CD4-positive, alpha-beta memory T cell (primary cell): ENCODE data around the gene WNT8B. TPM values are rescaled to one million over a fixed set of nuclear protein-coding genes. Genes with fewer than 3 reads are reported as not detected.

ENCODE experiments used
- CTCF ChIA-PET: fragments of 350-600 bp; sonication (Branson Sonifier 250); formaldehyde crosslinking; loops from one replicate; lab custom pipeline; 2021; ENCODE audit warnings: inconsistent platforms; ENCODE audit not compliant: partially characterized antibody; lab: Charles Lee
- POLR2A ChIA-PET: fragments of 350-600 bp; sonication (Branson Sonifier 250); formaldehyde crosslinking; loops from one replicate; lab custom pipeline; 2021; ENCODE audit not compliant: partially characterized antibody; lab: Charles Lee
- DNase-seq, 5 donors: peaks; one replicate each; pipeline versions ENCODE4 v3.0.0 to v3.0.0-alpha.2; 2020 to 2022; ENCODE audit warnings: mixed read lengths in 1 of 5
- H3K27ac ChIP-seq: one replicate; pipeline ENCODE4 v1.7.0; 2013; ENCODE audit warnings: low read depth, low read length
- H3K27me3 ChIP-seq: 2 replicates; pipeline ENCODE4 v1.7.0; 2013; ENCODE audit warnings: mild to moderate bottlenecking, low read length, moderate library complexity; ENCODE audit not compliant: insufficient read depth
- H3K36me3 ChIP-seq: 2 replicates; pipeline ENCODE4 v1.7.0; 2013; ENCODE audit warnings: mild to moderate bottlenecking, low read length, moderate library complexity; ENCODE audit not compliant: insufficient read depth
- H3K4me1 ChIP-seq: 2 replicates; pipeline ENCODE4 v1.7.0; 2013; ENCODE audit warnings: mild to moderate bottlenecking, low read length, moderate library complexity; ENCODE audit not compliant: insufficient read depth
- H3K4me3 ChIP-seq, 2 donors: one replicate each; pipeline ENCODE4 v1.7.0; 2013; ENCODE audit warnings: low read length in 2 of 2, mild to moderate bottlenecking in 1 of 2
- H3K9me3 ChIP-seq, 2 donors: one replicate each; pipeline ENCODE4 v1.7.0; 2013; ENCODE audit warnings: low read length in 2 of 2, control low read depth in 1 of 2; ENCODE audit not compliant: control insufficient read depth in 1 of 2
- H3K27ac Mint-ChIP-seq, 7 donors: one replicate each; pipeline ENCODE4 v1.8.0; 2020 to 2021; ENCODE audit warnings: mixed read lengths in 7 of 7, mild to moderate bottlenecking in 6 of 7, inconsistent platforms in 3 of 7, moderate library complexity in 3 of 7
- H3K27me3 Mint-ChIP-seq, 2 donors: one replicate each; pipeline ENCODE4 v1.8.0; 2020 to 2021; ENCODE audit warnings: mixed read lengths in 2 of 2
- H3K36me3 Mint-ChIP-seq, 2 donors: one replicate each; pipeline ENCODE4 v1.8.0; 2020 to 2021; ENCODE audit warnings: mixed read lengths in 2 of 2, inconsistent platforms in 1 of 2, mild to moderate bottlenecking in 1 of 2
- H3K4me1 Mint-ChIP-seq, 4 donors: one replicate each; pipeline ENCODE4 v1.8.0; 2020 to 2021; ENCODE audit warnings: mixed read lengths in 4 of 4, mild to moderate bottlenecking in 1 of 4
- H3K4me3 Mint-ChIP-seq, 8 donors: one replicate each; pipeline ENCODE4 v1.8.0; 2020 to 2021; ENCODE audit warnings: mixed read lengths in 8 of 8, mild to moderate bottlenecking in 7 of 8, moderate library complexity in 6 of 8, inconsistent platforms in 3 of 8
- H3K9me3 Mint-ChIP-seq, 8 donors: one replicate each; pipeline ENCODE4 v1.8.0; 2020 to 2021; ENCODE audit warnings: mixed read lengths in 8 of 8, mild to moderate bottlenecking in 5 of 8, inconsistent platforms in 3 of 8, moderate library complexity in 1 of 8
- intact Hi-C: fragments of 100-400 bp; cut with micrococcal nuclease; formaldehyde crosslinking; loops from one replicate; pipeline ENCODE4 v1.15.1; 2023
- polyA plus RNA-seq, 2 donors: library from polyadenylated mRNA; unstranded; fragments of 300-500 nt; fragmentation: Illumina TruSeq; gene quantifications; one replicate each; pipeline ENCODE4 v1.2.3, GENCODE V29; 2021
- total RNA-seq, 2 experiments: library from RNA; stranded (reverse); gene quantifications; one replicate each; pipeline ENCODE4 v1.2.3, GENCODE V29; 2021

The WNT8B gene
- total and polyA plus RNA-seq, 4 experiments from 2014 or later = not detected

- Histone ChIP-seq H3K27me3 (no peaks in the 10 kb centered on the region), H3K36me3 (no peaks in the 10 kb centered on the region), H3K4me1 (no peaks in the 10 kb centered on the region), H3K9me3 (no peaks in the 10 kb centered on the region), H3K27ac (no peak overlapping the region), H3K4me3 (no peak overlapping the region)
- Mint-ChIP-seq H3K9me3 (no peaks in the 10 kb centered on the region), H3K36me3 (no peaks in the 10 kb centered on the region), H3K27me3 (peaks cover 3% of the 10 kb centered on the region in 2 donors), H3K4me1 (no peaks in the 10 kb centered on the region), H3K27ac (no peak overlapping the region), H3K4me3 (no peak overlapping the region)
- intact Hi-C loops = no loop called here
- POLR2A ChIA-PET = interaction anchor here (0.6 kb wide), 1 partner anchor 66 kb away, joined by 3 read pairs; the partner anchor contains the start of gene HIF1AN
- no peak for DNase-seq
- CTCF ChIA-PET = interaction anchor here (1.4 to 2.1 kb wide), 2 partner anchors 13 to 39 kb away, joined by 3 to 9 read pairs; no protein-coding TSS in a partner anchor
Observed at GRCh38 chr10:100469756-100470155, 6.9 kb downstream of the WNT8B start.

GRCh38 chr10:100470367-100470766 is 7.6 kb downstream of the WNT8B start:
- Histone ChIP-seq H3K27me3 (no peaks in the 10 kb centered on the region), H3K4me1 (no peaks in the 10 kb centered on the region), H3K9me3 (no peaks in the 10 kb centered on the region), H3K36me3 (no peaks in the 10 kb centered on the region), H3K27ac (no peak overlapping the region), H3K4me3 (no peak overlapping the region)
- Mint-ChIP-seq H3K27ac (no peak overlapping the region), H3K4me3 (no peak overlapping the region), H3K9me3 (no peaks in the 10 kb centered on the region), H3K27me3 (peaks cover 3% of the 10 kb centered on the region in 2 donors), H3K4me1 (no peaks in the 10 kb centered on the region), H3K36me3 (no peaks in the 10 kb centered on the region)
- DNase-seq = no peak
- CTCF ChIA-PET = interaction anchor here (1.4 to 2.1 kb wide), 2 partner anchors 12 to 38 kb away, joined by 3 to 9 read pairs; no protein-coding TSS in a partner anchor
- intact Hi-C loops = no loop called here
- POLR2A ChIA-PET = no interaction called here

GRCh38 chr10:100477970-100478369 is 15.2 kb downstream of the WNT8B start:
- intact Hi-C loops = no loop called here
- Mint-ChIP-seq H3K36me3 (no peaks in the 10 kb centered on the region), H3K27ac (no peak overlapping the region), H3K4me3 (no peak overlapping the region), H3K27me3 (peaks cover 11 to 18% of the 10 kb centered on the region in 2 donors), H3K9me3 (no peaks in the 10 kb centered on the region), H3K4me1 (peaks cover 3 to 15% (median 6%) of the 10 kb centered on the region in 4 donors)
- Histone ChIP-seq H3K4me3 (no peak overlapping the region), H3K27ac (no peak overlapping the region), H3K4me1 (peaks cover 10% of the 10 kb centered on the region), H3K9me3 (no peaks in the 10 kb centered on the region), H3K36me3 (no peaks in the 10 kb centered on the region), H3K27me3 (peaks cover 18% of the 10 kb centered on the region)
- no peak for DNase-seq
- CTCF ChIA-PET = no interaction called here
- POLR2A ChIA-PET = no interaction called here

- Mint-ChIP-seq H3K27me3 (peaks cover 11 to 18% of the 10 kb centered on the region in 2 donors), H3K36me3 (no peaks in the 10 kb centered on the region), H3K4me1 (peaks cover 3 to 19% (median 10%) of the 10 kb centered on the region in 4 donors), H3K9me3 (no peaks in the 10 kb centered on the region), H3K27ac (no peak overlapping the region), H3K4me3 (no peak overlapping the region)
- ChIA-PET CTCF (interaction anchor here (1.2 kb wide), 1 partner anchor 9 kb away, joined by 4 read pairs; no protein-coding TSS in a partner anchor), POLR2A (no interaction called here)
- DNase-seq = no peak
- no peaks in the 10 kb centered on the region for H3K9me3 ChIP-seq
- no peak overlapping the region for H3K4me3 ChIP-seq
- peaks cover 12% of the 10 kb centered on the region for H3K4me1 ChIP-seq
- H3K27me3 ChIP-seq = peaks cover 18% of the 10 kb centered on the region
- intact Hi-C loops = no loop called here
- H3K27ac ChIP-seq = no peak overlapping the region
- H3K36me3 ChIP-seq = no peaks in the 10 kb centered on the region
Observed at GRCh38 chr10:100479037-100479436, 16.2 kb downstream of the WNT8B start.

GRCh38 chr10:100480002-100480401 is 17.2 kb downstream of the WNT8B start:
- peaks cover 3 to 19% (median 10%) of the 10 kb centered on the region in 4 donors for H3K4me1 Mint-ChIP-seq
- H3K27ac ChIP-seq = no peak overlapping the region
- H3K4me3 Mint-ChIP-seq = peak overlapping the region in 1 of 8 donors; percentile 17
- no peaks in the 10 kb centered on the region for H3K9me3 ChIP-seq
- no peaks in the 10 kb centered on the region for H3K36me3 ChIP-seq
- H3K27ac Mint-ChIP-seq = no peak overlapping the region
- CTCF ChIA-PET = interaction anchor here (1.2 to 6.6 kb wide), 4 partner anchors 8 to 36 kb away, joined by 4 to 101 read pairs (median 76); no protein-coding TSS in a partner anchor
- no peak for DNase-seq
- POLR2A ChIA-PET = no interaction called here
- H3K27me3 ChIP-seq = peaks cover 18% of the 10 kb centered on the region
- H3K4me3 ChIP-seq = no peak overlapping the region
- H3K9me3 Mint-ChIP-seq = no peaks in the 10 kb centered on the region
- H3K4me1 ChIP-seq = peaks cover 12% of the 10 kb centered on the region
- H3K36me3 Mint-ChIP-seq = no peaks in the 10 kb centered on the region
- intact Hi-C loops = no loop called here
- H3K27me3 Mint-ChIP-seq = peaks cover 11 to 16% of the 10 kb centered on the region in 2 donors

- H3K36me3 Mint-ChIP-seq = peaks cover 7 to 9% of the 10 kb centered on the region in 2 donors
- H3K4me3 Mint-ChIP-seq = peak overlapping the region; percentile 75 to 92 (median 86)
- H3K27ac Mint-ChIP-seq = peak overlapping the region in 2 of 7 donors; percentile 42 to 90
- H3K9me3 ChIP-seq = no peaks in the 10 kb centered on the region
- ChIA-PET CTCF (interaction anchor here (0.8 to 6.6 kb wide), 20 partner anchors 7 to 198 kb away, joined by 3 to 101 read pairs (median 5); partner anchors contain the start of genes HIF1AN and WNT8B), POLR2A (interaction anchor here (1.1 to 3.0 kb wide), 5 partner anchors 13 to 54 kb away, joined by 4 to 23 read pairs (median 6); partner anchors contain the start of gene HIF1AN)
- peaks cover 12% of the 10 kb centered on the region for H3K4me1 ChIP-seq
- H3K9me3 Mint-ChIP-seq = no peaks in the 10 kb centered on the region
- H3K27me3 ChIP-seq = peaks cover 18% of the 10 kb centered on the region
- intact Hi-C loops = loop anchor here (1.0 kb wide), 2 partner anchors 27 to 37 kb away; no protein-coding TSS in a partner anchor
- H3K36me3 ChIP-seq = no peaks in the 10 kb centered on the region
- H3K27ac ChIP-seq = no peak overlapping the region
- peak overlapping the region; percentile 49 to 82 for H3K4me3 ChIP-seq
- DNase-seq = peak; percentile 88 to 95 (median 91)
- H3K27me3 Mint-ChIP-seq = peaks cover 11 to 16% of the 10 kb centered on the region in 2 donors
- H3K4me1 Mint-ChIP-seq = peaks cover 3 to 19% (median 10%) of the 10 kb centered on the region in 4 donors
Observed at GRCh38 chr10:100481462-100482081, 18.8 kb downstream of the WNT8B start.
